GM18520 (cell line): ENCODE results near the gene DNAAF1.
"Not testable (repeated sequence)": the region's sequence is repeated elsewhere in the genome, so short reads cannot be mapped to it uniquely, and the experiment has no call there.

ENCODE experiments used
- ATAC-seq: cut with Tn5 transposase; IDR thresholded peaks from one replicate; pipeline ENCODE4 v1.9.1; 2021; ENCODE audit not compliant: unreplicated experiment

DNAAF1 gene

GRCh38 chr16:84205123-84205522 lies 60.0 kb downstream of the DNAAF1 start:
- not testable (repeated sequence) for ATAC-seq

DNA sequence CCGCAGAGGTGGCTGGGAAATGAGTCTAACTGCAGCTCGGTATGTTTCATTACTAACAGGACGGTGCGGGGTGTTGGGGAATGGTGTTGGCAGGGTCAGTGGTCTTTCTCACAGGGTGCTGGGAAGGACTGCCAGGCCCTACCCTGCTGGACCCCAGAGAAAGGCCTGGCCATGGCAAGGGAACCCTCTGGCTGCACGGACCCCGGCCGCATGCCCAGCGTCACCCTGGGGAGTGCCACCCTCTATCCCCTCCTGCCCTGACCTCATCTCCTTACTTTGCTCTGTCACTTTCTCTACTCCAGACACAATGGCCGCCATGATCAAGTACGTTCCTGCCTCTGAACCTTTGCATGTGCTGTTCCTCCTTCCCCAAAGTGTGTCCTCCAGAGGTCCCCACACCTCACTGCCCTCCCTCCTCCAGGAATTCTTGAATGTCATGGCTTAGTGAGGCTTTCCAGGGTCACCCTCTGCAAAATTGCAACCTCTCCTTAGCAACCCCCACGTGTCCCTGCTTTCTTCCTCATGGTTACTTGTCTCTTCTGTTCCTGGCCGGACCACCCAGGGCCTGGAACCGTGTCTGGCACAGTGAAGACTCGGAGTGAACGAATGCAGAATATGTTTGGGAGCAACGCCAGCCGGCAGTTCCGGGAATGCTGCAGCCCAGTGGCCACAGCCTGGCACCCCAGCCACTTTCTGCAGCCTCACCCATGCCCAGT lies 61.0 kb downstream of the DNAAF1 start:
- ATAC-seq, result no peak

GRCh38 chr16:84207251-84207650 lies 62.1 kb downstream of the DNAAF1 start:
- no peak for ATAC-seq

DNA sequence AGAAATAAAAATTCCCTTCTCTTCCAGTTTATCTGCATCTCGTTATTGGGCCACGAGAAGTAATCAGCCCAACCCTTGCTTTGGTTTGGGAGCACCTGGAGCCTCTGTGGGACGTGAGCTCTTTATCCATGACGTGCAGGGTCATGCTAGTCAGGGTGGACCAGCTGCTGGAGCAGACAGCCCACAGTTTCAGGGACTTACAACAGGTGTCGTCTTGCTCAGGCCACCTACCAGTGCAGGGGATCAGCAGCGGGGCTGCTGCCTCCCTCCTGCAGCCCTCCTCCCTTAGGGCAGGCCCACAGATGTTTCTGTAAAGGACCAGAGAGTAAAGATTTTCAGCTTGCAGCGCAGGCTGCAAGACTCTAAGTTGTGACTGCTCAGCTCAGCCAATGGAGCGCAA lies 62.8 kb downstream of the DNAAF1 start:
- no peak for ATAC-seq

DNA sequence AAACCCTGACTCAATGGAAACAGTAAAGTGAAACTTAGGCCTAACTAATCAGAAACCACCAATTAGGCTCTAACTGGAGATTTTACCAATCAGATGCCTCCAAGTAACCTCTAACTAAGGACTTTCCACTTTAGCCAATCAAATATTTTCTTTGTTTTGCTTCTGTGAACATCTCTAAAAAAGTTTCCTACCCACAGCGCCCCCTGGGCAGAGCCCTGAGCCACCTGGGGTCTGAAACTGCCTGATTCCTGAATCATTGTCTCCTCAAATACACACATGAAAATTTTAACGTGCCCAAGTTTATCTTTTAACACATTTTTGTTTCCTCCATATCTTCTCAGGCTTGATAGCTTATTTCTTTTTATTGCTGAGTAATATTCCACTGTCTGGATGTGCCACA lies 64.9 kb downstream of the DNAAF1 start:
- no peak for ATAC-seq

GRCh38 chr16:84212154-84212553 lies 67.0 kb downstream of the DNAAF1 start:
- no peak for ATAC-seq

- no peak for ATAC-seq
Observed at GRCh38 chr16:84212631-84213030, 67.5 kb downstream of the DNAAF1 start.

DNA sequence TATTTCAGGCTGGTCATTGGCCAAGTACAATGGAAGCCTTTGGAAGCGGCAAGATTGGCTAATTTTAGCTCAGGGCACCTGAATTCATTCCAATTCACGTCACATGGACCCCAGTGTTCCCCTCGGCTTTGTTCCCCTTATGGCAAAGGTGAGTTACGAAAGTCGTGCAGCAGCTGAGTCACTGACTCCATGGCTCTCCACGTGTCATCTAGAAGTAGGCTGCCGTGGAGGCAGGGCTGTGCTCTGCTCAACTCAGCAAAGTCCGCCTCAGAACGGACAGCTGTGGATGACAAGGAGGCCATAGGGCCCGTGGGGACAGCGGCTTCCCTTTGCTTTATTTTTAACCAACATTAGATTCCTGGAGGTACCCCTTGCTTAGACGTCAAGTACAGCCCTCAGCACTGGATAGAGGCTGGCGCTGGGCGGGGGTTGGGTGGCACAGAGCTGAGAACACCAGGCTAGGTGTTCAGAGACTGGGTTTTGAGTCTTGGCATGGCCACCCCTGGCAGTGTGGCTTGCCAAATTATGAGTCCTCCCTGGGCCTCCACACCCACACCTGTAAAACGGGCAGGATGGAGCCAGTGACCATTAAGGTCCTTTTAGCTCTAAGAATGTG lies 69.5 kb downstream of the DNAAF1 start:
- no peak for ATAC-seq

DNA sequence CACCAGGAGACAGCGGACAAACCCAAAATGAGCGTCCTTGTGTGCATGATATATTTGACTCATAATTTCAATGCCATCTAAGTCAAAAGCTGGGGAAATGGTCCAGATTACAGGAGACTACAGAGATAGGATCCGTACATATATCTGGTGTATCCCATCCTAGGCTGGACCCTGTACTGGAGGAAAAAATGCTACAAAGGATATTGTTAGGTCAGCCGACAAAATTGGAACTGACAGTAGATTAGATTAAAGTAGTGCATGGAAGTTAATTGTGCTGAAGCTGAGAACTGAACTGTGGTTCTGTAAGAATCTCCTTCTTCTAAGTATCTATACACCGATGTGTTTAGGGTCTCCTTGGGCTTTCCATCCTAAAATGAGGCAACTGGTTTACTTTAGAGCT lies 70.4 kb downstream of the DNAAF1 start:
- no peak for ATAC-seq

DNA sequence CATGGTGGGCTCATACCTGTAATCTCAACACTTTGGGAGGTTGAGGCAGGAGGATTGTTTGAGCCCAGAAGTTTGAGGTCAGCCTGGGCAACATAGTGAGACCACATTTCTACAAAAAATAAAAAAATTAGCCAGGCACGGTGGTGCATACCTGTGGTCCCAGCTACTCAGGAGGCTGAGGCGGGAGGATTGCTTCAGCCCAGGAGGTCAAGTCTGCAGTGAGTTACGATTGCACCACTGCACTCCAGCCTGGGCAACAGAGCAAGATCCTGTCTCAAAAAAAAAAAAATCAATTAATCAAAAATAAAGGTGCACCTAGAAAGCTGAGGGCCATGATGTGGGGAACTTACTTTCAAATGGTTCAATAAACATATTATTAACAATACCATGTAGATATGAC lies 71.0 kb downstream of the DNAAF1 start:
- ATAC-seq, result not testable (repeated sequence)

- no peak for ATAC-seq
Observed at GRCh38 chr16:84218176-84218823, 73.2 kb downstream of the DNAAF1 start.

- ATAC-seq, result no peak
Observed at GRCh38 chr16:84218956-84219355, 73.8 kb downstream of the DNAAF1 start.

GRCh38 chr16:84220851-84221250 lies 75.7 kb downstream of the DNAAF1 start:
- ATAC-seq, result no peak

DNA sequence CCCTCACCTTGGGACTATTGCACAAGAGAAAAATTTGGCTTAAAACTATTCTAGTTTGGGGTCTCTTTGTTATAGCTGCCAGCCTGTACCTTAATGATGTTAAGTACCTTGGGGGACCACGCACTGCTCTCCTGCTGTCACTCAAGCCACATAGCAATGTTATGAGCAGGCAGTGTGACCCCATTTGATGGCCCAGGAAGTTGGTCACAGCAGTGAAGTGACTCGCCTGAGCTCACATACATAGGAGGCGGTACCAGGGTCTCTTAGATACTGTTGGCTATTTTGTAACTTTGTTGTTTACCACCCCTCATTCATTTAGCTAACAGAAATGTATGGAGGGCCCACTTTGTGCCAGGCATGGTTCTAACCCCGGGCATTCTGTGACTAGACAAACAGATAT lies 78.3 kb downstream of the DNAAF1 start:
- ATAC-seq, result no peak

DNA sequence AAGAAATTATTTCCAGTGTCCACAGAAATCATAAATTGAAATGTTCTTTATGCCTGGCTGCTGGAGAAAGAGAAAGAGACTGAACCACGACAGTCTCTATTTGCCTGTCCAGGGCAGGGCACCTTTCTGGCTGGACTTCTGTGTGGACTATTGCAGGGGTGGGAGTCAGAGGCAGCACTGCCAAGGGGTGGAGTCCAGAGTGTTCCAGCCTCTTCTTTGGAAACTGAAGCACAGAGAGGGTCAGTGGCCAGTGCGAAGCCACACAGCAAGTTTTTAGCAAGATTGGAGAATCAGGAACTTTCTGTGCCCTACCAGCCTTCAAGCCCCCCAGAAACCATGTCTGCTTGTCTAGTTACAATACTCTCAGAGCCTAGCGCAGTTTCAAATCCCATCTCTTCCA lies 79.4 kb downstream of the DNAAF1 start:
- ATAC-seq, result no peak

- ATAC-seq, result no peak
Observed at GRCh38 chr16:84225126-84225525, 80.0 kb downstream of the DNAAF1 start.

GRCh38 chr16:84225571-84225970 lies 80.5 kb downstream of the DNAAF1 start:
- no peak for ATAC-seq

GRCh38 chr16:84226026-84226425 lies 80.9 kb downstream of the DNAAF1 start:
- no peak for ATAC-seq
